Posterior vena cava (tissue), 2 donors: ENCODE results near the gene NKD2. TPM values are rescaled to one million over a fixed set of nuclear protein-coding genes. Genes with fewer than 3 reads are reported as not detected.
A peak's percentile ranks its signal among the peaks of the same experiment; 100 is the strongest.
"Not testable (repeated sequence)": the region's sequence is repeated elsewhere in the genome, so short reads cannot be mapped to it uniquely, and the experiment has no call there.

ENCODE experiments used
- DNase-seq: peaks from one replicate; pipeline ENCODE4 v3.0.0-alpha.2; 2020; ENCODE audit warnings: low spot score
- intact Hi-C, 2 donors: fragments of 100-400 bp; cut with DNase I; formaldehyde crosslinking; loops; one replicate each; pipeline versions ENCODE4 v1.14.1 to v1.14.2; 2022 to 2023
- long read RNA-seq, 2 donors: library from polyadenylated mRNA; unstranded; transcript quantifications; one replicate each; pipeline ENCODE4 v2.0.0, GENCODE V29; 2020 to 2021
- total RNA-seq, 2 donors: library from RNA; stranded (reverse); fragmentation: NEBNext Ultra II Directional; extraction: Animal tissue kit (Norgen Biotek cat#: 25700); gene quantifications; one replicate each; pipeline ENCODE4 v1.2.1, GENCODE V29; 2021
- donor health status: DM: yes; HTN: yes; CAD: no.
- donor health status: DM: yes; HTN: yes; CAD: no.

Gene NKD2
- 1 to 10 TPM; 2.7 to 5.0 TPM for total RNA-seq
- long read RNA-seq, donor 1 = 0 reads
- long read RNA-seq, donor 2, partial matches to known transcripts = 1 of 1 reads
- long read RNA-seq, donor 2, other reads (novel, unspliced or antisense) = 0 of 1 reads

GRCh38 chr5:1008451-1009358 lies at the start of gene NKD2:
NKD2 (plus strand) TSS chr5:1008802; CDS start chr5:1009058, 256 bp downstream.
- peak; percentile 76 for DNase-seq
- intact Hi-C loops = no loop called here

GRCh38 chr5:959581-960531 lies 48.7 kb upstream of the NKD2 start:
- peak; percentile 73 for DNase-seq

GRCh38 chr5:960551-960950 lies 48.1 kb upstream of the NKD2 start:
- no peak for DNase-seq
- intact Hi-C loops = no loop called here

More at GRCh38 chr5:959581-960531, 48.7 kb upstream of the NKD2 start:
- intact Hi-C loops = no loop called here

- DNase-seq = peak; percentile 79
- intact Hi-C loops = no loop called here
Observed at GRCh38 chr5:961002-961710, 47.4 kb upstream of the NKD2 start.

GRCh38 chr5:961711-962240 lies 46.8 kb upstream of the NKD2 start:
- peak; percentile 76 for DNase-seq
- intact Hi-C loops = no loop called here

GRCh38 chr5:962386-962785 lies 46.2 kb upstream of the NKD2 start:
- intact Hi-C loops = no loop called here
- peak; percentile 51 for DNase-seq

- DNase-seq = no peak
- intact Hi-C loops = no loop called here
Observed at GRCh38 chr5:962801-963200, 45.8 kb upstream of the NKD2 start.

GRCh38 chr5:963310-963672 lies 45.3 kb upstream of the NKD2 start:
- DNase-seq = no peak
- intact Hi-C loops = no loop called here

GRCh38 chr5:963673-964531 lies 44.7 kb upstream of the NKD2 start:
- intact Hi-C loops = no loop called here
- peak; percentile 77 for DNase-seq

- intact Hi-C loops = no loop called here
- DNase-seq = peak; percentile 68
Observed at GRCh38 chr5:964821-965220, 43.8 kb upstream of the NKD2 start.

- intact Hi-C loops = no loop called here
- peak; percentile 77 for DNase-seq
Observed at GRCh38 chr5:965604-966344, 42.8 kb upstream of the NKD2 start.

- peak; percentile 30 for DNase-seq
- intact Hi-C loops = no loop called here
Observed at GRCh38 chr5:966345-966710, 42.3 kb upstream of the NKD2 start.

- peak; percentile 24 for DNase-seq
- intact Hi-C loops = no loop called here
Observed at GRCh38 chr5:966941-967340, 41.7 kb upstream of the NKD2 start.

GRCh38 chr5:968881-969280 lies 39.7 kb upstream of the NKD2 start:
- no peak for DNase-seq
- intact Hi-C loops = no loop called here

GRCh38 chr5:969408-969839 lies 39.2 kb upstream of the NKD2 start:
- intact Hi-C loops = no loop called here
- peak; percentile 84 for DNase-seq

GRCh38 chr5:972575-972974 lies 36.0 kb upstream of the NKD2 start:
- intact Hi-C loops, DNase-seq: not testable (repeated sequence)
